HCT116 (cell line): ENCODE data around the gene MYBPC1.

ENCODE experiments used
- CEBPB ChIP-seq: IDR thresholded peaks from 2 replicates; pipeline ENCODE4 v1.6.1; 2012; ENCODE audit warnings: low read depth
- CTCF ChIP-seq, 3 experiments: fragments of 200-600 bp in 1 of 3; sonication (generic) in 1 of 3; IDR thresholded peaks in 2 of 3; conservative IDR thresholded peaks in 1 of 3; 2 replicates each; pipeline ENCODE4 v1.5.1; 2012 to 2017; ENCODE audit warnings: low read depth in 2 of 3, low read length in 2 of 3, antibody characterized with exemption in 1 of 3, borderline replicate concordance in 1 of 3, control low read depth in 1 of 3, mild to moderate bottlenecking in 1 of 3, mixed read lengths in 1 of 3, mixed run types in 1 of 3, moderate library complexity in 1 of 3; ENCODE audit not compliant: insufficient read depth in 1 of 3
- MAX ChIP-seq: IDR thresholded peaks from 2 replicates; pipeline ENCODE4 v1.6.1; 2012
- SIN3A ChIP-seq: IDR thresholded peaks from 2 replicates; pipeline ENCODE4 v1.6.1; 2012; ENCODE audit warnings: low read depth

- TF ChIP-seq SIN3A: no peak
- no peak for TF ChIP-seq CEBPB
- TF ChIP-seq CTCF (IDR thresholded peaks at IDR 0.05 in 2 of 3, conservative IDR thresholded peaks at IDR 0.05 in 1 of 3; ENCODE audit: borderline replicate concordance in 1 of 3, insufficient read depth in 1 of 3, low read depth in 2 of 3, low read length in 2 of 3): no peak
- no peak for TF ChIP-seq MAX
Measured at GRCh38 chr12:101650346-101651117, 55.8 kb downstream of the MYBPC1 start.
